Tibial nerve (tissue), 3 donors: ENCODE data around the gene SLC25A42.

Experiments used
- POLR2A ChIP-seq, 2 donors: fragments of 450-650 bp; IDR thresholded peaks; one replicate each; pipeline ENCODE4 v1.6.1; 2017; ENCODE audit warnings: antibody characterized with exemption in 2 of 2, mild to moderate bottlenecking in 2 of 2, moderate library complexity in 2 of 2
- TF ChIP-seq, protein P1 (sequence below), 5 experiments: fragments of 200-600 bp in 3 of 5; fragments of 450-650 bp in 2 of 5; sonication (generic) in 3 of 5; IDR thresholded peaks; one replicate each; pipeline ENCODE4 v1.5.1; 2016 to 2019; ENCODE audit warnings: antibody characterized with exemption in 5 of 5, mild to moderate bottlenecking in 3 of 5, moderate library complexity in 2 of 5

DNA sequence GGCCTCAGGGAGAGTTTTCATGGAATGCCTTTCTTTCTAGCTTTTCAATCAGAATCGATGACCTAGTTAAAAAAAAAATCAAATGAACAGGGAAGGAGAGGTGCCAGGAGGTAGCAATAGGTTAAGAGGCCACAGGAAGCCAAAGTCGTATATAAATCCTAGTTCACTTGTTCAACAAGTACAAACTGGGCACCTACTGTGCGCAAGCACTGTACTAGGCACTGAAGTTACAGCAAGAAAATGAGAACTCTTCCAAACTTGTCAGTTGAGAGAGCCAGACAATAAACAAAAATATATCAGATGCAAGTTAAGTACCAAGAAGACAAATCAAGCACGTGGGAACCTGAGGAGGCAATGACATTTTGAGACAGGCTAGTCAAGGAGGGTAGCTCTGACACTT lies 36.6 kb upstream of the SLC25A42 start:
- TF ChIP-seq POLR2A (IDR thresholded peaks at IDR 0.05): no peak
- TF ChIP-seq, protein P1, sequence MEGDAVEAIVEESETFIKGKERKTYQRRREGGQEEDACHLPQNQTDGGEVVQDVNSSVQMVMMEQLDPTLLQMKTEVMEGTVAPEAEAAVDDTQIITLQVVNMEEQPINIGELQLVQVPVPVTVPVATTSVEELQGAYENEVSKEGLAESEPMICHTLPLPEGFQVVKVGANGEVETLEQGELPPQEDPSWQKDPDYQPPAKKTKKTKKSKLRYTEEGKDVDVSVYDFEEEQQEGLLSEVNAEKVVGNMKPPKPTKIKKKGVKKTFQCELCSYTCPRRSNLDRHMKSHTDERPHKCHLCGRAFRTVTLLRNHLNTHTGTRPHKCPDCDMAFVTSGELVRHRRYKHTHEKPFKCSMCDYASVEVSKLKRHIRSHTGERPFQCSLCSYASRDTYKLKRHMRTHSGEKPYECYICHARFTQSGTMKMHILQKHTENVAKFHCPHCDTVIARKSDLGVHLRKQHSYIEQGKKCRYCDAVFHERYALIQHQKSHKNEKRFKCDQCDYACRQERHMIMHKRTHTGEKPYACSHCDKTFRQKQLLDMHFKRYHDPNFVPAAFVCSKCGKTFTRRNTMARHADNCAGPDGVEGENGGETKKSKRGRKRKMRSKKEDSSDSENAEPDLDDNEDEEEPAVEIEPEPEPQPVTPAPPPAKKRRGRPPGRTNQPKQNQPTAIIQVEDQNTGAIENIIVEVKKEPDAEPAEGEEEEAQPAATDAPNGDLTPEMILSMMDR (IDR thresholded peaks at IDR 0.05): no peak
